Upper lobe of right lung (tissue), 1 donor: ENCODE measurements around the gene LRP1-AS. TPM values are rescaled to one million over a fixed set of nuclear protein-coding genes. Genes with fewer than 3 reads are reported as not detected.

Source experiments
- ATAC-seq: fragments of 200-7000 bp; cut with Tn5 transposase; one replicate; pipeline ENCODE4 v1.9.1; 2020; ENCODE audit warnings: mild to moderate bottlenecking, moderate library complexity
- DNase-seq: peaks from one replicate; pipeline ENCODE4 v3.0.0-alpha.2; 2020
- H3K27ac ChIP-seq: fragments of 200-600 bp; one replicate; pipeline ENCODE4 v1.8.0; 2022
- H3K27me3 ChIP-seq: fragments of 200-600 bp; one replicate; pipeline ENCODE4 v1.8.0; 2022; ENCODE audit warnings: mild to moderate bottlenecking
- H3K36me3 ChIP-seq: fragments of 200-600 bp; one replicate; pipeline ENCODE4 v1.8.0; 2022
- H3K4me1 ChIP-seq: fragments of 200-600 bp; one replicate; pipeline ENCODE4 v1.8.0; 2022
- H3K4me3 ChIP-seq: fragments of 200-600 bp; one replicate; pipeline ENCODE4 v1.8.0; 2022; ENCODE audit warnings: mild to moderate bottlenecking
- H3K9me3 ChIP-seq: fragments of 200-600 bp; one replicate; pipeline ENCODE4 v1.8.0; 2022
- CTCF ChIP-seq: fragments of 200-600 bp; IDR thresholded peaks from one replicate; pipeline ENCODE4 v1.8.0; 2022; ENCODE audit warnings: antibody characterized with exemption
- intact Hi-C: fragments of 100-400 bp; cut with DNase I; formaldehyde crosslinking; loops from one replicate; pipeline ENCODE4 v1.11.0; 2022
- total RNA-seq: library from RNA; stranded (reverse); fragmentation: NEBNext Ultra II Directional; extraction: Animal tissue kit (Norgen Biotek cat#: 25700); gene quantifications from one replicate; pipeline ENCODE4 v1.2.1, GENCODE V29; 2021
- donor health status: DM: no; HTN: yes; CAD: no; lungs with severe emphysema.

The LRP1-AS gene
- total RNA-seq, 1 donor from 2014 or later = not detected

GRCh38 chr12:57101892-57102695 is 45.3 kb downstream of the LRP1-AS start:
- ATAC-seq = no peak
- Histone ChIP-seq H3K27me3 (no peaks in the 10 kb centered on the region), H3K27ac (no peak overlapping the region), H3K36me3 (peaks cover 85% of the 10 kb centered on the region), H3K4me3 (no peak overlapping the region), H3K9me3 (no peaks in the 10 kb centered on the region), H3K4me1 (peaks cover 6% of the 10 kb centered on the region)
- intact Hi-C loops = no loop called here
- TF ChIP-seq CTCF = no peak
- no peak for DNase-seq

GRCh38 chr12:57099766-57100165 is 47.7 kb downstream of the LRP1-AS start:
- no peak overlapping the region for H3K4me3 ChIP-seq
- DNase-seq (no peak), ATAC-seq (no peak)
- H3K27me3 ChIP-seq = no peaks in the 10 kb centered on the region
- peak overlapping the region; percentile 13 for H3K27ac ChIP-seq
- intact Hi-C loops = no loop called here
- peaks cover 11% of the 10 kb centered on the region for H3K4me1 ChIP-seq
- H3K9me3 ChIP-seq = no peaks in the 10 kb centered on the region
- H3K36me3 ChIP-seq = peaks cover 85% of the 10 kb centered on the region
- TF ChIP-seq CTCF = no peak

DNA sequence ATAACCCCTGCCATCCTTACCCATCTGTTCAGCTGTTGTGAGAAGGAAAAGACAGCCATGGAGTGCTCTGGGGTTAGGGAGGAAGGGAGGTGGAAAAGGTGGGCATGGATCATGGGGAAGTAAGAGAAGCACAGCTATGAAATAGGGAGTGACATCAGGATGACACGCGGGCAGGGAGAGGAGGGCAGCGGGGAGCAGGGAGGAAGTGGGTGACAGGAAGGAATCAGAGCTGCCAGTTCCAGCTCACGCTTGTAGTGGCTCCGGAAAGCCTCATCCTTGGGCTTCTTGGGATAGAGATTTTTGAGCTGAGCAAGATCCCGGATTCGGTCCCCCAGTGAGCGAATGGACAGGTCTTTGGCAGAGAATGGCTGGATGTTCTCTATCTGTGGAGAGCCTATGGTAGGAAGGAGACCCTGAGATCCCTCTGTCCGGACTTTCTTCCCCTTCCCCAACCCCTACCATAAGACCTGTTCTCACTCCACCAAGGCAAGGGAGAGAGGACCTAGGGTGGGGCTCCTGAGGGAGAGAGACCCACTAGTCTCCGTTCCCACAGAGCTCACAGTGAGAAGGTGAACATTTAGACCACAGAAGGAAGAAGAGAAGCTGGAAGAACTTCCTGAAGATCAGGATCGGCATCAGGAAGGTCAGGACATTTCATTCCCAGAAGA is 48.2 kb downstream of the LRP1-AS start:
- TF ChIP-seq CTCF = no peak
- Histone ChIP-seq H3K27me3 (no peaks in the 10 kb centered on the region), H3K27ac (peak overlapping the region; percentile 36), H3K9me3 (no peaks in the 10 kb centered on the region), H3K4me1 (peaks cover 16% of the 10 kb centered on the region), H3K4me3 (no peak overlapping the region), H3K36me3 (peaks cover 85% of the 10 kb centered on the region)
- ATAC-seq (peak; percentile 20), DNase-seq (no peak)
- intact Hi-C loops = no loop called here

GRCh38 chr12:57098546-57098945 is 48.9 kb downstream of the LRP1-AS start:
- ATAC-seq (no peak), DNase-seq (no peak)
- Histone ChIP-seq H3K4me1 (peaks cover 19% of the 10 kb centered on the region), H3K27me3 (no peaks in the 10 kb centered on the region), H3K9me3 (no peaks in the 10 kb centered on the region), H3K27ac (peak overlapping the region; percentile 36), H3K36me3 (peaks cover 80% of the 10 kb centered on the region), H3K4me3 (no peak overlapping the region)
- no peak for TF ChIP-seq CTCF
- intact Hi-C loops = no loop called here

DNA sequence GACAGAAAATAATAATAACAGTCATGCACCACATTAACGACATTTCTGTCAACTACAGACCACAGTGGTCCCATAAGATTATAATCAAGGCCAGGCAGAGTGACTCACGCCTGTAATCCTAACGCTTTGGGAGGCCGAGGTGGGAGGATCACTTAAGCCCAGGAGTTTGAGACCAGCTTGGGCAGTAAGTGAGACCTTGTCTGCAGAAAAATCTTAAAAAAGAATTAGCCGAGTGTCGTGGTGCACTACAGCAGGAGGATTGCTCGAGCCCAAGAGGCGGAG is 49.9 kb downstream of the LRP1-AS start:
- DNase-seq (no peak), ATAC-seq (no peak)
- Histone ChIP-seq H3K27me3 (no peaks in the 10 kb centered on the region), H3K9me3 (no peaks in the 10 kb centered on the region), H3K36me3 (peaks cover 79% of the 10 kb centered on the region), H3K27ac (no peak overlapping the region), H3K4me1 (peaks cover 29% of the 10 kb centered on the region), H3K4me3 (no peak overlapping the region)
- intact Hi-C loops = no loop called here
- no peak for TF ChIP-seq CTCF
